ENCODE measurements around the gene NOTCH1. TPM values are rescaled to one million over a fixed set of nuclear protein-coding genes. Genes with fewer than 3 reads are reported as not detected.

NOTCH1 gene
- total RNA-seq, 2 experiments from 2014 or later = 17.6 to 17.9 TPM

DNA sequence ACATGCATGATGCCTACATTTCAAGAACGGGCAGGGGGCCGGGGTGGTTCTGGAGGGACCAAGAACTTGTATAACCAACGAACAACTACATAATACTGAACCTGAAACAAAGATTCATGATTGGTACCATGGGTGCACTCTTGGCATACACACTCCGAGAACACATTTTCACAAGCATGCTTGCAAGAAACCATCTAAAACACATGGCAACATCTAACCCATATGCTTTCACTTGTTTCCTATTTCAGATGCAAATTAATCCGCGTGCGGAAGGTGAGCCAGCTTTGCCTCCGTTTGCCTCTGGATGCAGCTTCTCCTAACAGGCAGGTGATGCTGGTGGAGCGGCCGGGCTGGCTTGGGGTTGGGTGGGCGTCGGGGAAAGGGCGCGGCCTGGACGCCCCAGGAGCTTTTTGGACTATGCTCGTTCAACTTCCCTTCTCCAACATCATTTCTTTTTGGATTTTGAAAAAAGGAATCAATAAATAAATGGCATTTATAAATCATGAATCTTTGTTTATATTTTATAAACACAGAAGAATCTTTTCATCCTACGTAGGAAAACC lies 50.5 kb downstream of the NOTCH1 start:
- no peak overlapping the region for H3K4me2 ChIP-seq (ENCODE audit: low read length)
- TF ChIP-seq EZH2phosphoT487 (IDR thresholded peaks at IDR 0.05; ENCODE audit: borderline replicate concordance, low read depth, low read length) = no peak
- TF ChIP-seq, protein P1, sequence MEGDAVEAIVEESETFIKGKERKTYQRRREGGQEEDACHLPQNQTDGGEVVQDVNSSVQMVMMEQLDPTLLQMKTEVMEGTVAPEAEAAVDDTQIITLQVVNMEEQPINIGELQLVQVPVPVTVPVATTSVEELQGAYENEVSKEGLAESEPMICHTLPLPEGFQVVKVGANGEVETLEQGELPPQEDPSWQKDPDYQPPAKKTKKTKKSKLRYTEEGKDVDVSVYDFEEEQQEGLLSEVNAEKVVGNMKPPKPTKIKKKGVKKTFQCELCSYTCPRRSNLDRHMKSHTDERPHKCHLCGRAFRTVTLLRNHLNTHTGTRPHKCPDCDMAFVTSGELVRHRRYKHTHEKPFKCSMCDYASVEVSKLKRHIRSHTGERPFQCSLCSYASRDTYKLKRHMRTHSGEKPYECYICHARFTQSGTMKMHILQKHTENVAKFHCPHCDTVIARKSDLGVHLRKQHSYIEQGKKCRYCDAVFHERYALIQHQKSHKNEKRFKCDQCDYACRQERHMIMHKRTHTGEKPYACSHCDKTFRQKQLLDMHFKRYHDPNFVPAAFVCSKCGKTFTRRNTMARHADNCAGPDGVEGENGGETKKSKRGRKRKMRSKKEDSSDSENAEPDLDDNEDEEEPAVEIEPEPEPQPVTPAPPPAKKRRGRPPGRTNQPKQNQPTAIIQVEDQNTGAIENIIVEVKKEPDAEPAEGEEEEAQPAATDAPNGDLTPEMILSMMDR (conservative IDR thresholded peaks at IDR 0.05; ENCODE audit: low read length) = no peak
- H3K79me2 ChIP-seq (ENCODE audit: insufficient read depth, low read depth, low read length) = no peaks in the 10 kb centered on the region
- H3K27ac ChIP-seq (ENCODE audit: low read depth, low read length, poor library complexity, severe bottlenecking) = no peak overlapping the region
- H4K20me1 ChIP-seq (ENCODE audit: insufficient read depth, low read length) = no peaks in the 10 kb centered on the region
- no peak for DNase-seq (ENCODE audit: low spot score)
- H3K9me3 ChIP-seq (ENCODE audit: low read length) = no peaks in the 10 kb centered on the region
- ChIA-PET CTCF (ENCODE audit: unreplicated experiment) (no interaction called here), POLR2A (no interaction called here)
- no peak overlapping the region for H2AFZ ChIP-seq (ENCODE audit: low read length)
- H3K36me3 ChIP-seq (ENCODE audit: insufficient read depth, low read length) = peaks cover 30% of the 10 kb centered on the region
- no peak overlapping the region for H3K4me3 ChIP-seq (ENCODE audit: low read depth, low read length, poor library complexity, severe bottlenecking)
- no peaks in the 10 kb centered on the region for H3K9me2 ChIP-seq (ENCODE audit: insufficient read depth, low read length)
- BruUV-seq (replicated peaks) = no TSS peak
- no peaks in the 10 kb centered on the region for H3K4me1 ChIP-seq (ENCODE audit: insufficient read depth, low read length, poor library complexity, severe bottlenecking)
- intact Hi-C loops (cut with micrococcal nuclease; ENCODE audit: unreplicated experiment) = no loop called here

DNA sequence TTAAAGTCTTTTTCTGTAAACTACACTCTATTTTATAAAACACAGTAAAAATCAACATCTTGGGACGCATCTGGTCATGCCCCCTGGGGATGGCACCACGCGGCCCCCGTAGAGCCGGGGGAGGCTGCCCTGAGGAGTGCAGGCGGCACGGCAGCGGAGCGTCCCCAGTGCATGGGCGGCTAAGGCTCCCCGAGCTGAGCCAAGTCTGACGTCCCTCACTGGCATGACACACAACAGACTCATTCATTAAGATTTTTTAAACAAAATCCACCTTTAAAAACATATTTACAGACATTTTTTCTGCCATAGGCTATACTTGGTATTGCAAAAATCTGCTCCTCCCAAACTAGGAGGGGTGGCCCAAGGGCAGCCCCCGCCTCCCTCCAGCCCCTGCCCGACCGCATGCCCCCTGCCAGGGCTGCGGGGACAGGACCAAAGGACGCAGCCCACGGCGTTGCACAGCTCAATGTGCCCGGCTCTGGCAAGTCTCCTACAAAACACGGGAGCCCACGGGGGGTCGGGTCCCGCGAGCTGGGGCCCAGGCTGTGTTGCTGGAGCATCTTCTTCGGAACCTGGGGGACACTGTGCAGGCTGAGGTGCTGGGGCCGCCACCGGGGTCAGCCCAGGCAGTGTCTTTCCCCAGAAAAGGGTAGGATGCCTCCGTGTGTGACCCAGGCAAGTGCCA lies 51.2 kb downstream of the NOTCH1 start:
- Histone ChIP-seq H3K9me2 (ENCODE audit: insufficient read depth, low read length) (no peaks in the 10 kb centered on the region), H4K20me1 (ENCODE audit: insufficient read depth, low read length) (no peaks in the 10 kb centered on the region), H3K4me2 (ENCODE audit: low read length) (no peak overlapping the region), H3K79me2 (ENCODE audit: insufficient read depth, low read depth, low read length) (no peaks in the 10 kb centered on the region), H3K27ac (ENCODE audit: low read depth, low read length, poor library complexity, severe bottlenecking) (no peak overlapping the region), H3K4me1 (ENCODE audit: insufficient read depth, low read length, poor library complexity, severe bottlenecking) (no peaks in the 10 kb centered on the region), H3K9me3 (ENCODE audit: low read length) (no peaks in the 10 kb centered on the region), H2AFZ (ENCODE audit: low read length) (no peak overlapping the region), H3K36me3 (ENCODE audit: insufficient read depth, low read length) (peaks cover 27% of the 10 kb centered on the region), H3K4me3 (ENCODE audit: low read depth, low read length, poor library complexity, severe bottlenecking) (no peak overlapping the region)
- BruUV-seq (replicated peaks) = TSS peak; percentile 81
- ChIA-PET CTCF (ENCODE audit: unreplicated experiment) (no interaction called here), POLR2A (no interaction called here)
- intact Hi-C loops (cut with micrococcal nuclease; ENCODE audit: unreplicated experiment) = no loop called here
- TF ChIP-seq, protein P1 (conservative IDR thresholded peaks at IDR 0.05; ENCODE audit: low read length) = no peak
- TF ChIP-seq EZH2phosphoT487 (IDR thresholded peaks at IDR 0.05; ENCODE audit: borderline replicate concordance, low read depth, low read length) = no peak
- no peak for DNase-seq (ENCODE audit: low spot score)

DNA sequence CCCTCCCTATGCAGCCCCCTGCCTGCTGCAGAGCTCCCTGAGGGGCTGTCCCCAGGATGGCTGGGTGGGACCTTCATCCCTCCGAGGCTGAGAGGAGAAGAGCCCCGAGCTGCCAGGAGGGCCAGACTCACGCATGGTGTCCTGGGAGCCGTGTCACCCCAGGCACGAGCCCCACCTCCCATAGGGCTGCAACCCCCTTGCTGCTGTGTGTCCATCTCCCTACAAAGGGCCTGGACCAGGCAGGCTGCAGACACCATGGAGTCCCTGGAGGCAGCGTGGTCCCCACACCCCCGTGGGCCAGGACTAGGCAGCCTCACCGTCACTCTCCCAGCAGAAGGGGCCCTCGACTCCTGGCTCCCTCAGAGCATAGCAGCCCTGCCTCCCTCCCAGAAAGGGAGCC lies 51.8 kb downstream of the NOTCH1 start:
- no peak overlapping the region for H3K4me3 ChIP-seq (ENCODE audit: low read depth, low read length, poor library complexity, severe bottlenecking)
- no peaks in the 10 kb centered on the region for H3K79me2 ChIP-seq (ENCODE audit: insufficient read depth, low read depth, low read length)
- no peaks in the 10 kb centered on the region for H3K4me1 ChIP-seq (ENCODE audit: insufficient read depth, low read length, poor library complexity, severe bottlenecking)
- no peak overlapping the region for H2AFZ ChIP-seq (ENCODE audit: low read length)
- ChIA-PET POLR2A (no interaction called here), CTCF (ENCODE audit: unreplicated experiment) (no interaction called here)
- peaks cover 22% of the 10 kb centered on the region; the same call in 1 of the 2 replicates for H3K36me3 ChIP-seq (ENCODE audit: insufficient read depth, low read length)
- no peak for DNase-seq (ENCODE audit: low spot score)
- no TSS peak for BruUV-seq (replicated peaks)
- no peak overlapping the region for H3K4me2 ChIP-seq (ENCODE audit: low read length)
- no peaks in the 10 kb centered on the region for H3K9me3 ChIP-seq (ENCODE audit: low read length)
- no peaks in the 10 kb centered on the region for H3K9me2 ChIP-seq (ENCODE audit: insufficient read depth, low read length)
- H4K20me1 ChIP-seq (ENCODE audit: insufficient read depth, low read length) = no peaks in the 10 kb centered on the region
- H3K27ac ChIP-seq (ENCODE audit: low read depth, low read length, poor library complexity, severe bottlenecking) = no peak overlapping the region
- intact Hi-C loops (cut with micrococcal nuclease; ENCODE audit: unreplicated experiment) = no loop called here
- TF ChIP-seq, protein P1 (conservative IDR thresholded peaks at IDR 0.05; ENCODE audit: low read length) = no peak
- TF ChIP-seq EZH2phosphoT487 (IDR thresholded peaks at IDR 0.05; ENCODE audit: borderline replicate concordance, low read depth, low read length) = no peak
